Activated naive CD4-positive, alpha-beta T cell treated with anti-CD3 and anti-CD28 coated beads, Interleukin-2, amount 50 U/mL, for 16 hours (primary cell): ENCODE data around the gene FBXL12.
"Not testable (repeated sequence)": the region's sequence is repeated elsewhere in the genome, so short reads cannot be mapped to it uniquely, and the experiment has no call there.

Experiments
- DNase-seq: peaks from one replicate; pipeline ENCODE4 v3.0.0-alpha.2; 2020

Gene FBXL12, protein sequence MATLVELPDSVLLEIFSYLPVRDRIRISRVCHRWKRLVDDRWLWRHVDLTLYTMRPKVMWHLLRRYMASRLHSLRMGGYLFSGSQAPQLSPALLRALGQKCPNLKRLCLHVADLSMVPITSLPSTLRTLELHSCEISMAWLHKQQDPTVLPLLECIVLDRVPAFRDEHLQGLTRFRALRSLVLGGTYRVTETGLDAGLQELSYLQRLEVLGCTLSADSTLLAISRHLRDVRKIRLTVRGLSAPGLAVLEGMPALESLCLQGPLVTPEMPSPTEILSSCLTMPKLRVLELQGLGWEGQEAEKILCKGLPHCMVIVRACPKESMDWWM

DNA sequence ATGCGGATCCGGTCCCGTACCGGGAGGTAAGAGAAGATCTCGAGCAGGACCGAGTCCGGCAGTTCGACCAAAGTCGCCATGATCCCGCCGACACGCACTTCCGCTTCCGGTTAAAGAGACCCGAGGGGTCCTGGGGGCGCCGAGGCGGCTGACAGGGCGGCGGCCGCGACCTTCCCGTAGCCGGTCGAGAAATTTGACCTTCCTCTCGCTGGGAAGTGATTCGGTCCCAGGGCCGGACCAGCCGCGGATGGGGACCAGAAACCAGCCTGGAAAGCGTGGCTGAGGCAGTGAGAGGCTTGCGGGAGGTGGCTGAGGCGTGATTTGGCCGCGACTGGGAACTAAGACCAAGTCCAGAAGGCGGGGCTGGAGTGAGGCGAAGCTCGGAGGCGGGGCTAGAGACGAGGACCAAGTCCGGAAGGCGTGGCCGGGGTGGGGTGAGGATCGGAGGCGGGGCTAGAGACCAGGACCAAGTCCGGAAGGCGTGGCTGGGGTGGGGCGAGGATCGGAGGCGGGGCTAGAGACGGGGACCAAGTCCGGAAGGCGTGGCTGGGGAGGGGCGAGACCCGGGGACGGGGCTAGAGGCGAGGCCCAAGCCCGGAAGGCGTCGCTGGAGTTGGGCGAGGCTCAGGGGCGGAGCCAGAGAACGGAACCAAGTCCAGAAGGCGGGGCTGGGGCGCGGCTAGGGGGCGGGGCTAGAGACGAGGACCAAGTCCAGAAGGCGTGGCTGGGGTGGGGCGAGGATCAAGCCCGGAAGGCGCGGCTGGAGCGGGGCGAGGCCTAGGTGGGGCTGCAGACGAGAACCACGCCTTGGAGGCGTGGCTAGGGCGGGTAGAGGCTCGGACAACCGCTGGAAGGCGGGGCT lies at the start of gene FBXL12:
TSS of gene FBXL12 (minus strand) at position 346 of the 862 bp plus-strand sequence. CDS start at position 80, 266 bp downstream.
- DNase-seq: peak; percentile 100

DNA sequence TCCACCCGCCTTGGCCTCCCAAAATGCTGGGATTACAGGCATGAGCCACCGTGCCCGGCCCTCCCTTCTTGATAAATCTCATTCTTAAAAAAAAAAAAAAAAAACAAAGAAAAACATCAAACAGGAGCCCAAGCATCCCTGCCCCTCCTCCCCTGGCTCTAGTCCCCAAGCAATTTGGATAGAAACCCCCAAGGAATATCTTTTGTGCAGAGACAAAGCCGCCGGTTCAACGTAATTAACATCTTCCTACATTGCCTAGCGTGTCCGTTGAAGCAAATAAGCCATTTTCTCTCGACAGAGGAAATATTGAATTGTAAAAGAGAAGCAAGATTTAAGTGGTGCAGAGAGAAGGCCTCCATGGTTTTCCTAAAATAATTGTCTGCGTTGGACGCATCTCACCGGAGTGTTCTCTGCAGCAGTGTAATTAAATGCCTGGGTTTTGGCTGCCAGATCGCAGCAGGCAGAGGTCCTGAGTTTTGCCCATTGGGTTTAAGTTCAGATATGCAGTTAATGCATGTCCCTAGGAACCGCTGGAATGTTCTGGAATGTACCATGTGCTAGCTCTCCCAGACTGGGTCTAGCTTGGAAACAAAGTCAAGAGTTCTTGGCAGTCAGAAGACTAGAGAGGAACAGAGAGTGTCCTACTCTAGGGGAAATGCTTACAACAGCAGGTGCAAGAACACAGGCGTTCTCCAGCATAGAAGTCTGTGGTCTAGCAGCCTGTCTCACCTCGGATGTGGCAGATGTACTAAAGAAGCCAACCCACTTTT lies 47.0 kb upstream of the FBXL12 start:
- no peak for DNase-seq

DNA sequence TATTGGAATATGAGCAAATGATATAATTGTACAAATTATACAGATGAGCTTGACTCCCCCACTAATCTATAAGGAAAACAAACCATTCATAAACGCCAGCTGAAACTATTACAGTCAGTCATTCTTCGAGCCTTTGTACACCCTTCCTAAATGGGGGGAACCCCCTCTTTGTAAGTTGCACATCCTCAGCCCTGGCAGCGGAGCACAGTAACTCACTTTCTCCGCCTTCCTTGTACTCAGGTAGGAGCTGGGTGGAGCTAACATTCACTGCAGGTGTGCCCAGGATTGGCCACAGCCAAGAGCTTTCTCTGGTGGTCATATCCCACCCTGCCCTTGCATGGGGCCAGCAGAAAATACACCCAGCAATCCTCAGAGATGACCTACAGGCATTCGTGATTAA lies 44.9 kb upstream of the FBXL12 start:
- peak; percentile 44 for DNase-seq

DNA sequence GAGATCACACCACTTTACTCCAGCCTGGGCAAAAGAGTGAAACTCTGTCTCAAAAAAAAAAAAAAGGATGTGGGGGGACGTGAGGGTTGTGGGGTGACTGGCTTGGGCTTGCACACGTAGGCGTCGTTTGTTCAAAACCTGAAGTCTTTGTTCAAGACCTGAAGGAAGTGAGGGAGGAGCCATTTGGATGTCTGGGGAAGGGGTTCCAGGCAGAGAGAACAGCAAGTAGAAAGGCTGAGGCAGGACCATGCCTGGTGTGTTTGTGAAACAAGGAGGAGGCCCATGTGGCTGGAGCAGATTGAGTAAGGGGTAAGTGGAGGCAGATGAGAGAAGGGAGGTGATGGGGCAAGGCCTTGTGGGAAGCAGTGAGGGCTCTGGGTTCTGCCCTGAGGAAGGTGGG lies 44.1 kb upstream of the FBXL12 start:
- no peak for DNase-seq

DNA sequence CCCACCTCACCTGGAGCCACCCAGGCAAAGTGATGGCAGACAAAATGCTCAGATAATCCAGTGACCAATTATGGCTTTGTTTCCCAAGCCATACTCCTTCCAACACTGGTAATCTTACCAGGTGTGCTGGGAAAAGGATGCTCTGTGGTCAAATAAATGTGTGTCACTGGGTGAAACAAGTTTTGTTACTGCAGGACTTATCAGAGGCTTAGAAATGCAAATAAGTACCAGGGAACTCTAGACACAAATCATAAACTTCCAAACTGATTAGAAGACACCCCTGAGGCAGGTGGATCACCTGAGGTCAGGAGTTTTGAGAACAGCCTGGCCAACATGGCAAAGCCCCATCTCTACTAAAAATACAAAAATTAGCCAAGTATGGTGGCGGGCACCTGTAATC lies 42.6 kb upstream of the FBXL12 start:
- no peak for DNase-seq

DNA sequence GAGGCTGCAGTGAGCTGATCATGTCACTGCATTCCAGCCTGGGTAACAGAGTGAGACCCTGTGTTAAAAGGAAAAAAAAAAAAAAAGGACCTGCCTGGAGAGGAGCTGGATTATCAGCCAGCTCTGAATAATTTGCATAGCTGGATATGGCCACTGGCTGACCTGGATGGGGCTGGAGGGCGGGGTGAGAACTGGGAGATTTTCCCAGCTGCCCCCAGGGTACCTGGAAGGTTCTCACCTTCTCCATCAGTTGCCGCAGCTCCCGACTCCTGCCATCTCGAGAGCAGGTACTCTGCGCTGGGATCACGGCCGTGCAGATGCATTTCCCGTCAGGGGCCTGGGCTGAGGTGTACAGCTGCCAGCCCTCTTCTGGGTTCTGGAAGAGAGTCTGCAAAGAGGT lies 41.5 kb upstream of the FBXL12 start:
- no peak for DNase-seq

DNA sequence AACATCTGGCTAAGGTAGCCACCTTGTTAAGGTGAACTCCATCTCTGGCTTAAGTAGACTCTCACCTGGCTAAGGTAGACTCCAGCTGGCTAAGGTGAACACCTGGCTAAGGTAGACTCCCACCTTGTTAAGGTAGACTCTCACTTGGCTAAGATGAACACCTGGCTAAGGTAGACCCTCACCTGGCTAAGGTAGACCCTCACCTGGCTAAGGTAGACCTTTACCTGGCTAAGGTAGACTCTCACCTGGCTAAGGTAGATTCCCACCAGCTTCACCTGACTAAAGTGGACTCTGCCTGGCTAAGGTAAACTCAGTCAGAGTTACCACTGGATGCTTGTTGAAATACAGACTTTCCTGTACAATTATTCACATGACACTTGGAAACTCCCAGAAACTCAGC lies 39.9 kb upstream of the FBXL12 start:
- no peak for DNase-seq

DNA sequence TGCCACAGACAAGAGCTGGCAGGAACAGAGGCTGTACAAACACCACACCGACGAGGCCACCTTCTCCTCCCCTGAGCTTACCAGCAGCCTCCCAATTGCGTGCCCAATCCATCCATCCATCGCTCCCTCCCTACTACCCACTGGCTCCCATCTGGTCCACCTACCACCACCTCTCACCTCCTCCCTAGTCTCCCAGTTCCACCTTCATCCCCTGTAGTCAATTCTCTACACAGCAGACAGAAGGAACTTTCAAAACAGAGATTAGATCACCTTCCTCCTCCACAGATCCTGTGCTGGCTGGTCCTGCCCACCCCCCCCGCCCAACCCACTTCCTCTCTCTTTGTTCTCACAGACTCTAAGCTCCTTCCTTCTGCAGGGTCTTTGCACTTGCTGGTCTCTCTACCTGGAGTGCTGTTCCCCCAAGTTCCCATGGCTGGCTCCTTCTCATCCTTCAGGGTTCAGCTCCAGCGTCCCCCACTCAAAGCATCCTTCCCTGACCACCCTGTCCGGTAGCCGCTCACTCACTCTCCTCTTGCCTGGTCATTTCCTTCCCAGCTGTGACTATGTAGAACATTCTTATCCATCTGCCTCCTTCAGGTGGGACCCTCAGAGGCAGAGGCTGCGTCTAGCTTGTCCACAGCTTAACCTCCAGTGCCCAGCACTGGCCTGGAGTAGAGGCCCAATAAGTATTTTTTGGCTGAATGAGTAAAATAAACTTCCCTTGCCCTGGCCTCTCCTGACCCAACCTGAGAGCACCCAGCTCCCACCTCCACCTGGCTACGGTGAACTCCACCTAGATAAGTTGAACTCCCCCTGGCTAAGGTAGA lies 39.3 kb upstream of the FBXL12 start:
- DNase-seq: no peak

DNA sequence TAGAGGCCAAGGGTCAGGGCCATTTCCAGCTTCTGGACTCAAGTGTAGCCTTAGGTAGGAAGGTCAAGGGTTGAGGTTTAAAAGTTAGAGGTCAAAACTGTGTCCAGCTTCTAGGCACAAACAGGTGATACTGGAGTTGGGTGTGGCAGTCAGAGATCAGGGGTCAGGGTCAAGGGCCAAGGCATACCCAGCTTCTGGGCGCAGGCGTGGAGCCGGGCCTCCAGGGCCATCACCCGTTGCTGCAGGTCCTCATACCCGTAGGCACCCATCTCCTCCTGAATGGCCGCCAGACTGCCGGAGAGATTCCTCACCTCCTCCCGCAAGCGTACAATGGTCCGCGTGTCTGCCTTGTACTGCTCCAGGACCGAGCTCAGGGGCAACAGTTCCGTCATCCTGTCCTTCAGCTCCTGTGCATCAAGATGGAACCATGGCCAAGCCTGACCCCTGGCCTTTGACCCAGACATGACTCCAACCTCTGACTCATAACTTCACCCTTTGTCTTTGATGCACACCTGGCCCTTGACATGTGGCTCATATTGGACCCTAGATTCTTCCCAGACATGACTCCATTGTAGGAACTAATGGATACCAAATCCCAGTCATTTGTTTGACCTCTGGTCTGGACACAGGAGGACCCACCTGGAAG lies 38.3 kb upstream of the FBXL12 start:
- no peak for DNase-seq

DNA sequence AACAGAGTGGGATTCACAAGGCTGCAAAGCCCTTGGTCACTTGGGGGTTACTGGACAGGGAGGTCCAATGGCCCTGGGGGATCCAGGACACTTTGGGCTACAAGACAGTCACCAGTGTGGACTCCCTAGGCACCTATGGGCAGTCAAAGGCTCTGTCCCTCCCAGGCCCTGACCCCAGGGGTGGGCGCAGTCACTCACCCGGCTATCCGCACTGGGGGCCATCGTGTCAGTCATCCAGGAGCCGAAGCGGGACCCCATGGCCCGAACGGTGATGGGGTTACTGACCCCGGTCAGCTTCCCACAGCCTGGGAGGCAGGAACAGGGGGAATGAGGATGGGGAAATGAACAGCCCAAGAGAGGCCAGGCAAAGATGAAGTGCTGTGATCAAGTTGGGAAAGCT lies 37.7 kb upstream of the FBXL12 start:
- no peak for DNase-seq

DNA sequence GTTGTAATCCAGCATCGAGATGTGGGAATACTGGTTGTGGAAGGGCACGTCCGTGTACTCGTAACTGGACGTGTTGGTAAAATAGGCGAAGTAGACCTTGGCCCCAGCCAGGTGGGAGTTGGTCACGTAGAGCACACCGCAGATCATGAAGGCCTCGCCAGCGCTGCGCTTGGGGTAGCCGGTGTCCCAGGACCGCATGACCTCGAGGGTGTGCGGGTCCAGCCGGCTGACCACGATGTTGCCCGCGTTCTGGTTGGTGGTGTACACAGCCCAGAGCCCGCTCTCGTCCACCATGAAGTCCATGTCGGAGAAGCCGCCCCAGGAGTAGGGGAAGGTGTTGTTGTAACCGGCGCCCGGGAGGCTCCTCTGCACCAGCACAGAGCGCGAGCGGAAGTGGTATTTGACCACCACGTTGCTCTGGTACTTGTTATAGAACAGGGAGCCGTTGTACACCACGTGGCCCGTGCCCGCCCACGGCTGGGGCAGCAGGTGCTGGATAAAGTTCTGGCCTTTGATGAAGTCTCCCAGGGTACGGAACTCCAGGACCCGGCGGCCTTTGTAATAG lies 35.5 kb upstream of the FBXL12 start:
- no peak for DNase-seq

DNA sequence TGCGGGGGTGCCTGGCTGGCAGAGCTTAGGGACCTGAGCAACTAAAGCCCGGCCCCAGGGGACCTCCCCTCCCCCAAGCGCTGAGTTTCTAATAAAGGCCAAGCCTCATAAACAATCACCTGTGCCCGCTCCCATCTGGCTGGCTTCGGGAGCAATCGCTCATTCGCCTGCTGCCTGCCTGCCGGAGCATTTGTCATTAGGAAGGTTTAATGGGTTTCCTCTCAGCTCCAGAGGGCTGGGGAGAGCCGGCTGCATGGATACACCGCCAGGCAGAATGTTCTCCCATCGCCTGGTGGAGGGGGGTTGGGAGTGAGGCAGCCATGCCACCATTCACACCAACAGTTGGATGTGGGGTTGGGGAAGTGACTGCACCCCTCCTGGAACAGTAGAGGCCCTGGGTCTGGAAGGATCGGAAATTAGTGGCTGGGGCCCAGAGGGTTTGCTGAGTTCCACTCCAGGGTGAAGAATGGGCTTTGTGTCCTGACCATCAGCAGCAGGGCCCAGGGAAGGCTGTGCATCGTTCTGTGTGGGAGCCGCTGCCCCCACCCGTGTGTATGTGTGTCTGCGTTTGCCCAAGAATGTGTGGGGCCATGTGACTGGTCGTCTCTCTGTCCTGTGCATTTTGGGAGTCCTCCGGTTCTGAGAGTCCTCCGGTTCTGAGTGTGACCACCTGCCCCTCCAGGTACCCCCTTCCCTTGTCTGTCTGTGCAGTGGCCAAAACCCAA lies 31.5 kb upstream of the FBXL12 start:
- DNase-seq: no peak

DNA sequence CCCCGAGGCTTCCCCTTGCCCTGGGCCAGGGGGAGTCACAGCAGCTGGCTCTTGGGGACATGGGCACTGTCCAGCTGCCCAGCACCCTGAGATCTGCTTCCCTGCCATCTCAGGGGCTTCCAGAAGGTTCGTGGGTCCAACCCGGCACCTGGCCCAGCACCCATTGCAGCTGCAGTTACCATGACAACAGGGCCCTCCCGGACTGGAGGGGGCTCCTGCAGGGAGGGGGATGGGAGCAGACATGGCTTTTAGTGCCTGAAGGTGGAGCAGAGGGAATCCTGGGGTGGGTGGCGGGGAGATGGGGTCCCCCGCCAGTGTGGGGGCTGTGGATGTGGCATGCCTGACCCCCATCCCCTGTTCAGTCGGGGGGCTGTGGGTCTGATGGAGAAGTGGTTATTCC lies 30.9 kb upstream of the FBXL12 start:
- DNase-seq: no peak

DNA sequence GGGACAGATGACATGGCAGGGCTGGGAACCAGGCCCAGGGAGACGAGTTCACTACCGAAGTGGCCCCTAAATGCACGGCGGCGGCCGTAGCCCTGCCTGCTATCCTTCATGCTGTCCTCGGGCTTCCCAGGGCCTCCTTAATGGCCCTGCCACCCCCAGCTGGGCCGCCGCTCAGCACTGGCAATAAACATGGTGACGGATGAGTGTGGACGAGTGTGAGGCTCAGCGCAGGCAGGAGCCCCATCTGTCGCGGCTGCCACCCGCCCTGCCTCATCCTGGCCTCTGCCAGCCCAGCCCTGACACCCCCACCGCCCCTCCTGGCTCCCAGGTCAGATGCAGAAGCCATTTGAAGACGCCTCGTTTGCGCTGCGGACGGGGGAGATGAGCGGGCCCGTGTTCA lies 29.9 kb upstream of the FBXL12 start:
- DNase-seq: no peak

DNA sequence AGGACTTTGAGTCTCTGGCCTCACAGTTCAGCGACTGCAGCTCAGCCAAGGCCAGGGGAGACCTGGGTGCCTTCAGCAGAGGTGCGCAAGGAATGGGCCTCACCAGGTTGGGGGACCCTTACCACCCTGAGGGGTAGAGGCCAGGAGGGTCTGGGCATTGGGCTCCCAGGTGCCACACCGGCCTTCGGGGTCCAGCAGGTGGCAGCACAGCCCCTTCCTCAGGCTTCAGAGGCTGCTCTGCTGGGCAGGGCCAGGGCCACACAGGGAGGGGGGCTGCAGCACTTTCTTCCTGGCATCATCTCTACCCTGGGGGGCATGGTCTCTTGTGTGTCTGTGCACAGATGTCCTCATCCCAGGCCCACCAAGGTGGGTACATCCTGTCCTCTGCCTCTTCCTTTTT lies 29.2 kb upstream of the FBXL12 start:
- DNase-seq: peak; percentile 47

DNA sequence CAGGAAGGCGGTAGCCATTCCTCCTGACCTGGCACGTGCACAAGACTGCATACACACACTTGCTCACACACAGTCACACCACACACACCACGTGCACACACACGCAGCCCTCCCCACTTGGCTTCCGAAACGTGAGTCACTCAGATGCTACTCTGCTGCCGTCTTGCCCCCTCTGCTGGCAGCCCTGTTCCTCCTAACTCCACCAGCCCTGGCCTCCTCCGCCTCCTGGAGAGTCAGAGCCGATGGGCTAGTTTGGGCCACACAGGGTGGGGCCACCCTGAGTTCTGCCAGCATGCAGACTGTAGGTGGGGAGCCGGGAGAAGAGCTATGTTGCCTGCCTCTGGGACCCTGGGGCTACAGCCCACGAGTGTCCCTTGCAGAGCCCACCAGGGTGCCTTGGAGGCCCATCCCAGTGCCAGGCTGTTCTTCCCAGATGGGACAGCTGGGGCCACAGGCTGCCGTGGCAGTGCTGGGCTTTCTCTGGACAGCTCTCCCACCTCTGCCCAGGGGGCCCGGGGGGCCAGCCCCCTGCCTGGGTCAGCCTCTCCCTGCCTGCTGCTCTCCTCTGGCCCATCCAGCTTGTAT lies 28.3 kb upstream of the FBXL12 start:
- peak; percentile 63 for DNase-seq

DNA sequence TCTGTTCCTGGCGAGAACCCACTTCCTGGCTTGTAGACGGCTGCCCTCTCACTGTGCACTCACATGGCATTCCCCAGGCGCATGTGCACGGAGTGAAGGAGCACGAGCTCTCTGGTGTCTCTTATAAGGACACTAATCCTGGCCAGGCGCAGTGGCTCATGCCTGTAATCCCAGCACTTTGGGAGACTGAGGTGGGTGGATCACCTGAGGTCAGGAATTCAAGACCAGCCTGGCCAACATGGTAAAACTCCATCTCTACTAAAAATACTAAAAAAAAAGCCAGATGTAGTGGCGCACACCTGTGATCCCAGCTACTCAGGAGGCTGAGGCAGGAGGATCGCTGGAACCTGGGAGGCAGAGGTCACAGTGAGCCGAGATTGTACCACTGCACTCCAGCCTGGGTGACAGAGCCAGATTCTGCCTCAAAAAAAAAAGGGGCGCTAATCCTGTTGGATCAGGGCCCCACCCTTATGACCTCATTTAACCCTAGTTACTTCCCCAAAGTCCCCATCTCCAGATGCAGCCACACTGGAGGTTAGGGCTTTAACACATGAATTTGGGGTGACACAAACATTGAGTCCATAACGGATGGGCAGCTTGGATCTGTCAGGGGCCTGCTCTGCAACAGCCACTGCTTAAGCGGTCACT lies 24.9 kb upstream of the FBXL12 start:
- DNase-seq: not testable (repeated sequence)

DNA sequence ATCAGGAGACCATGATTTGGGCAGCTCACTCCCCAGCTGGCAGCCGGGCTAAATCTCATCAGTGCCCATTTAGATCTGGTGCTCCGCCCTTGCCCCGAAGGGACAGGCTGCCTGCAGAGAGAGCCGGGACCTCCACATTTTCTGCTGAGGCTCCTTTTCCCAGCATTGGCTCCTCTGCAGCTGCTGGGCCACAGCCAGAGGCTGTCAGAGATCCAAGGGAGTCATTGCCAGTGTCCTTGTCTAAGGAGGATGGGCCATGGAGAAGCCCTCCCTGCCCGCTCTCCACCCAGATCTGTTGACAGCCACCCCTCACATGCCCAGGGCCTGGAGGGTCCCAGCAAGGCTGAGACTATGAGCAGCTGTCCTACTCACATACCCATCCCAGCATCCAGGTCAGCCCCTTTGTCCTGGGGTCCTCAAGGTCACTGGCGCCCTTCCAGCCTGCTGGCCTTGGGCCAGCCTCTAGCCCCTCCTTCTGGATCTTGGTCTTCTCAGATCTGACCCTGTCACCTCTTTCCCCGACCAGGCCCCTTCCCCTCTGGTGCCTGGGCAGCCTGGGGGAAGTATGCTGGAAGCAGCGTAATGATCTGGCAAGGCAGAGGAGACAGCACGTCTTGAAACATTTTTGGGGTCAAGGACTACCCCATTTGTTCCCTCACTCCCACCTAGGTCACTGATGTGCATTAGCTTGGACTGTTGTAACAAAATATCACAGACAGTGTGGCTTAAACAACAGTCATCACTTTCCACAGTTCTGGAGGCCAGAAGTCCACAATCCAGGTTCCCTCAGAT lies 24.2 kb upstream of the FBXL12 start:
- no peak for DNase-seq

DNA sequence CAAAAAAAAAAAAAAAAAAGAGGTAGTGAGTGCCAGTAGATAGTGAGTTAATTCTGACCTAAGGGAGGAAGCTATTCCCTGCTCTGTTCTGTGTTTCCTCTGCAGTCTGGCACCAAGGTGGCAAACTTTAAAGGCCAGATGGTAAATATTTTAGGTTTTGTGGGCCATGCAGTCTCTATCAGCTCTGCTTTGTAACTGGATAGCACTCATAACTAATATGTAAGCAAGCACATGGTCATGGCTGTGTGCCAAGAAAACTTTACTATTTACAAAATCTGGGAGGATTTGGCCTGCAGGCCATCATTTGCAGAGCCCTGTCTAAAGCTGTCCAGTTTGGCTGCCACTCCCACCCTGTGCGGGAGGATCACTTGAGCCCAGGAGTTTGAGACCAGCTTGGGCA lies 20.5 kb upstream of the FBXL12 start:
- DNase-seq: no peak
